Liver (tissue), 9 donors: ENCODE results near the gene COL8A1. TPM values are rescaled to one million over a fixed set of nuclear protein-coding genes. Genes with fewer than 3 reads are reported as not detected.

Source experiments
- DNase-seq: peaks from one replicate; pipeline ENCODE4 v3.0.0-alpha.2; 2017; ENCODE audit warnings: low spot score
- H3K27ac ChIP-seq, 2 donors: one replicate each; pipeline ENCODE4 v1.7.0; 2013; ENCODE audit warnings: inconsistent platforms in 2 of 2, low read length in 2 of 2, control low read depth in 1 of 2, low read depth in 1 of 2, mild to moderate bottlenecking in 1 of 2
- H3K27me3 ChIP-seq, 4 donors: one replicate each; pipeline versions ENCODE4 v1.6.1 to v1.7.0; 2013; ENCODE audit warnings: low read length in 3 of 4, inconsistent platforms in 1 of 4, mild to moderate bottlenecking in 1 of 4, moderate library complexity in 1 of 4; ENCODE audit not compliant: control insufficient read depth in 4 of 4, insufficient read depth in 4 of 4
- H3K36me3 ChIP-seq, 4 donors: one replicate each; pipeline versions ENCODE4 v1.6.1 to v1.7.0; 2013; ENCODE audit warnings: low read length in 3 of 4, mild to moderate bottlenecking in 3 of 4, low read depth in 1 of 4, moderate library complexity in 1 of 4; ENCODE audit not compliant: control insufficient read depth in 4 of 4, insufficient read depth in 3 of 4
- H3K4me1 ChIP-seq, 4 donors: one replicate each; pipeline versions ENCODE4 v1.6.1 to v1.7.0; 2013; ENCODE audit warnings: low read length in 3 of 4, mild to moderate bottlenecking in 3 of 4, moderate library complexity in 1 of 4; ENCODE audit not compliant: control insufficient read depth in 4 of 4, insufficient read depth in 4 of 4
- H3K4me3 ChIP-seq, 3 donors: one replicate each; pipeline versions ENCODE4 v1.6.1 to v1.7.0; 2013; ENCODE audit warnings: low read length in 3 of 3, control low read depth in 1 of 3, low read depth in 1 of 3, mild to moderate bottlenecking in 1 of 3
- H3K9ac ChIP-seq, 2 donors: one replicate each; pipeline ENCODE4 v1.7.0; 2013; ENCODE audit warnings: low read length in 2 of 2, mild to moderate bottlenecking in 2 of 2, moderate library complexity in 2 of 2, control low read depth in 1 of 2, low read depth in 1 of 2
- H3K9me3 ChIP-seq, 4 donors: one replicate each; pipeline versions ENCODE4 v1.6.1 to v1.7.0; 2013; ENCODE audit warnings: low read length in 3 of 4; ENCODE audit not compliant: control insufficient read depth in 4 of 4
- CTCF ChIP-seq: fragments of 150-350 bp; IDR thresholded peaks from 2 replicates; pipeline ENCODE4 v1.5.1; 2017; ENCODE audit warnings: improper control_type of control experiment, low read depth, low read length; ENCODE audit not compliant: missing input control
- EGR1 ChIP-seq, 2 donors: IDR thresholded peaks; 2 replicates each; pipeline ENCODE4 v1.6.1; 2016 to 2018; ENCODE audit warnings: antibody characterized with exemption in 2 of 2, low read depth in 2 of 2
- FOXA1 ChIP-seq: IDR thresholded peaks from 2 replicates; pipeline ENCODE4 v1.6.1; 2016; ENCODE audit warnings: antibody characterized with exemption
- FOXA2 ChIP-seq: IDR thresholded peaks from 2 replicates; pipeline ENCODE4 v1.6.1; 2016; ENCODE audit warnings: antibody characterized with exemption
- GABPA ChIP-seq, 2 donors: IDR thresholded peaks in 1 of 2; conservative IDR thresholded peaks in 1 of 2; 2 replicates each; pipeline ENCODE4 v1.6.1; 2016; ENCODE audit warnings: antibody characterized with exemption in 2 of 2, mild to moderate bottlenecking in 1 of 2, moderate library complexity in 1 of 2
- HNF4A ChIP-seq, 2 donors: conservative IDR thresholded peaks; 2 replicates each; pipeline ENCODE4 v1.6.1; 2016; ENCODE audit warnings: antibody characterized with exemption in 2 of 2, mild to moderate bottlenecking in 2 of 2
- HNF4G ChIP-seq: IDR thresholded peaks from 2 replicates; pipeline ENCODE4 v1.6.1; 2016; ENCODE audit warnings: antibody characterized with exemption
- JUND ChIP-seq, 2 donors: IDR thresholded peaks; 2 replicates each; pipeline ENCODE4 v1.6.1; 2016; ENCODE audit warnings: antibody characterized with exemption in 2 of 2
- MAX ChIP-seq: IDR thresholded peaks from 2 replicates; pipeline ENCODE4 v1.6.1; 2016; ENCODE audit warnings: antibody characterized with exemption
- NR2F2 ChIP-seq: IDR thresholded peaks from 2 replicates; pipeline ENCODE4 v1.6.1; 2016; ENCODE audit warnings: antibody characterized with exemption
- RAD21 ChIP-seq, 2 donors: IDR thresholded peaks; 2 replicates each; pipeline ENCODE4 v1.6.1; 2016; ENCODE audit warnings: antibody characterized with exemption in 2 of 2, mild to moderate bottlenecking in 2 of 2
- REST ChIP-seq: IDR thresholded peaks from 2 replicates; pipeline ENCODE4 v1.6.1; 2016; ENCODE audit warnings: antibody characterized with exemption, mild to moderate bottlenecking
- RXRA ChIP-seq, 2 donors: IDR thresholded peaks; 2 replicates each; pipeline ENCODE4 v1.6.1; 2017 to 2018; ENCODE audit warnings: antibody characterized with exemption in 2 of 2, mild to moderate bottlenecking in 1 of 2
- SP1 ChIP-seq: IDR thresholded peaks from 2 replicates; pipeline ENCODE4 v1.6.1; 2018; ENCODE audit warnings: antibody characterized with exemption, mild to moderate bottlenecking
- TAF1 ChIP-seq: conservative IDR thresholded peaks from 2 replicates; pipeline ENCODE4 v1.6.1; 2016; ENCODE audit warnings: antibody characterized with exemption, mild to moderate bottlenecking
- YY1 ChIP-seq: IDR thresholded peaks from 2 replicates; pipeline ENCODE4 v1.6.1; 2016; ENCODE audit warnings: antibody characterized with exemption, mild to moderate bottlenecking
- WGBS: extraction: QIAGEN DNeasy Blood & Tissue Kit; methylation state at CpG from one replicate; pipeline ENCODE4 v1.1.7; 2013; 5-methylcytosine and 5-hydroxymethylcytosine counted together
- polyA plus RNA-seq, 2 donors: library from polyadenylated mRNA; stranded (reverse) in 1 of 2; unstranded in 1 of 2; fragments of 200-250 nt in 1 of 2; fragments of >200 nt in 1 of 2; fragmentation: Nextera tagmentation in 1 of 2; extraction: Ambion mirVana in 1 of 2; gene quantifications; one replicate each; pipeline versions ENCODE4 v1.2.1 to v1.2.3, GENCODE V29; 2013 to 2015
- total RNA-seq, 2 donors: library from RNA; depleted of rRNA; stranded (reverse); fragments of >200 nt; gene quantifications; one replicate each; pipeline ENCODE4 v1.2.3, GENCODE V29; 2014
- TF ChIP-seq, protein P1 (sequence below): IDR thresholded peaks from 2 replicates; pipeline ENCODE4 v1.6.1; 2016; ENCODE audit warnings: antibody characterized with exemption
- TF ChIP-seq, protein P2 (sequence below): IDR thresholded peaks from 2 replicates; pipeline ENCODE4 v1.6.1; 2016; ENCODE audit warnings: antibody characterized with exemption
- donor health status: healthy.
- donor health status: healthy.
- donor health status: healthy.
- donor health status: healthy.
- donor health status: healthy.

Gene COL8A1
- total and polyA plus RNA-seq, 4 donors = 0.14 to 2.2 (median 1.0) TPM

DNA sequence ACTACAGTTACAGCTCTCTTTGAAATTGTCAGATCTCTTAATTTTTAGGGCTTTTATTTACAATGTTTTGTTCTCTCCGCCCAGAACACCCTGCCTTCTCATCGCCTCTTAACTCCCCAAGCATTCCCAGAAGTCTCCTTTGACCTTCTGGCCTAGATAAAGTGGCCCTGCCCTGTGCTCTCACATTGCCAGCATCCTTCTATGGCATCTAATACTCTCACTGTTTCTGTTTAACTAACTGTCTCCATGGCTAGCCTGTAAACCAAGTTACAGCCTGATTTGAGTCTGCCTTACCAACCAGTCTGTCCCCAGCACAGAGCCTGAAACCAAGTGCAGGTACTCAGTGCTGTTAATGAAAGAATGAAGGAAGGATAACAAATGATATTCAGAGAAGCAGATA lies 19.9 kb downstream of the COL8A1 start:
- peaks cover 0 to 3% (median 1%) of the 10 kb centered on the region in 4 donors for H3K27me3 ChIP-seq
- no peaks in the 10 kb centered on the region for H3K9me3 ChIP-seq
- no peak for DNase-seq
- no peak overlapping the region for H3K4me3 ChIP-seq
- TF ChIP-seq TAF1 = no peak
- no peak for TF ChIP-seq FOXA2
- TF ChIP-seq, protein P1, sequence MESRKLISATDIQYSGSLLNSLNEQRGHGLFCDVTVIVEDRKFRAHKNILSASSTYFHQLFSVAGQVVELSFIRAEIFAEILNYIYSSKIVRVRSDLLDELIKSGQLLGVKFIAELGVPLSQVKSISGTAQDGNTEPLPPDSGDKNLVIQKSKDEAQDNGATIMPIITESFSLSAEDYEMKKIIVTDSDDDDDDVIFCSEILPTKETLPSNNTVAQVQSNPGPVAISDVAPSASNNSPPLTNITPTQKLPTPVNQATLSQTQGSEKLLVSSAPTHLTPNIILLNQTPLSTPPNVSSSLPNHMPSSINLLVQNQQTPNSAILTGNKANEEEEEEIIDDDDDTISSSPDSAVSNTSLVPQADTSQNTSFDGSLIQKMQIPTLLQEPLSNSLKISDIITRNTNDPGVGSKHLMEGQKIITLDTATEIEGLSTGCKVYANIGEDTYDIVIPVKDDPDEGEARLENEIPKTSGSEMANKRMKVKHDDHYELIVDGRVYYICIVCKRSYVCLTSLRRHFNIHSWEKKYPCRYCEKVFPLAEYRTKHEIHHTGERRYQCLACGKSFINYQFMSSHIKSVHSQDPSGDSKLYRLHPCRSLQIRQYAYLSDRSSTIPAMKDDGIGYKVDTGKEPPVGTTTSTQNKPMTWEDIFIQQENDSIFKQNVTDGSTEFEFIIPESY = no peak
- TF ChIP-seq REST = no peak
- TF ChIP-seq NR2F2 = no peak
- TF ChIP-seq RAD21 (IDR thresholded peaks at IDR 0.05) = no peak
- TF ChIP-seq HNF4G = no peak
- no peak for TF ChIP-seq YY1
- no peak for TF ChIP-seq FOXA1
- no peak for TF ChIP-seq SP1
- TF ChIP-seq CTCF = no peak
- TF ChIP-seq GABPA (IDR thresholded peaks at IDR 0.05 in 1 of 2, conservative IDR thresholded peaks at IDR 0.05 in 1 of 2) = no peak
- no peak for TF ChIP-seq RXRA (IDR thresholded peaks at IDR 0.05)
- no peak for TF ChIP-seq HNF4A (conservative IDR thresholded peaks at IDR 0.05)
- no peak for TF ChIP-seq MAX
- no peak for TF ChIP-seq EGR1 (IDR thresholded peaks at IDR 0.05; ENCODE audit: low read depth in 2 of 2)
- H3K4me1 ChIP-seq = no peaks in the 10 kb centered on the region
- 67% methylated on average over 2 of the region's 2 CpGs for WGBS
- no peaks in the 10 kb centered on the region for H3K36me3 ChIP-seq
- H3K9ac ChIP-seq = no peak overlapping the region
- H3K27ac ChIP-seq = no peak overlapping the region

DNA sequence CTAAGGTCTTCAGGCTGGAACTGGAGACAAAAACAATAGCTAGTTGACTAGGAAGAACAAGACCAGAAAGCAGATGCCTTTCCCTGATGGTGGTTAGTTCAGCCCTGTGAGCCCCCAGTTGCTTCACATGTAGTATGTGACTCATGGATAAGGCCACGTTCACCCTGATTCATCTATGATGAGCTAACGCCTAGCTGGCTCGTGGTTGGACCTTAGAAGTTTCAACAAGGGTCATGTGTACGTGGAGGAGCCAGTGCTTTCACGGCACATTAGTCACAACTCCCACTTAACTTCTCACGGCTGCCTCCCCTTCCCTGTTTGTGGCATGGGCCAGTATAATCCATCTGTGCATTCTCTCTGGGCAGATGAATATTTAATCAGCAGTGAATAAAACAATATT lies 20.6 kb downstream of the COL8A1 start:
- WGBS = 77% methylated on average over 6 of the region's 6 CpGs
- no peak overlapping the region for H3K27ac ChIP-seq

More for the DNA sequence above, 20.6 kb downstream of the COL8A1 start:
- peaks cover 0 to 5% (median 1%) of the 10 kb centered on the region in 4 donors for H3K27me3 ChIP-seq
- H3K9me3 ChIP-seq = no peaks in the 10 kb centered on the region
- H3K9ac ChIP-seq = no peak overlapping the region
- no peak for TF ChIP-seq HNF4A (conservative IDR thresholded peaks at IDR 0.05)
- no peak for TF ChIP-seq SP1
- TF ChIP-seq MAX = no peak
- TF ChIP-seq JUND (IDR thresholded peaks at IDR 0.05) = no peak
- no peak for TF ChIP-seq RXRA (IDR thresholded peaks at IDR 0.05)
- TF ChIP-seq, protein P1 = no peak
- no peak for TF ChIP-seq FOXA1
- TF ChIP-seq HNF4G = no peak
- no peak for TF ChIP-seq RAD21 (IDR thresholded peaks at IDR 0.05)
- TF ChIP-seq YY1 = no peak
- TF ChIP-seq, protein P2, sequence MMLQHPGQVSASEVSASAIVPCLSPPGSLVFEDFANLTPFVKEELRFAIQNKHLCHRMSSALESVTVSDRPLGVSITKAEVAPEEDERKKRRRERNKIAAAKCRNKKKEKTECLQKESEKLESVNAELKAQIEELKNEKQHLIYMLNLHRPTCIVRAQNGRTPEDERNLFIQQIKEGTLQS = no peak
- no peak overlapping the region for H3K4me3 ChIP-seq
- no peaks in the 10 kb centered on the region for H3K36me3 ChIP-seq
- H3K4me1 ChIP-seq = no peaks in the 10 kb centered on the region
- DNase-seq = no peak
